WI38 (cell line): ENCODE measurements around the gene ITPR1.

ENCODE experiments used
- H3K4me3 ChIP-seq: 2 replicates; pipeline ENCODE4 v1.5.1; 2011; ENCODE audit warnings: low read depth, mild to moderate bottlenecking, control low read depth, low read length
- TF ChIP-seq, protein P1 (sequence below): IDR thresholded peaks from 2 replicates; pipeline ENCODE4 v1.5.1; 2012; ENCODE audit warnings: low read depth, mild to moderate bottlenecking, control low read depth, low read length

Gene ITPR1

DNA sequence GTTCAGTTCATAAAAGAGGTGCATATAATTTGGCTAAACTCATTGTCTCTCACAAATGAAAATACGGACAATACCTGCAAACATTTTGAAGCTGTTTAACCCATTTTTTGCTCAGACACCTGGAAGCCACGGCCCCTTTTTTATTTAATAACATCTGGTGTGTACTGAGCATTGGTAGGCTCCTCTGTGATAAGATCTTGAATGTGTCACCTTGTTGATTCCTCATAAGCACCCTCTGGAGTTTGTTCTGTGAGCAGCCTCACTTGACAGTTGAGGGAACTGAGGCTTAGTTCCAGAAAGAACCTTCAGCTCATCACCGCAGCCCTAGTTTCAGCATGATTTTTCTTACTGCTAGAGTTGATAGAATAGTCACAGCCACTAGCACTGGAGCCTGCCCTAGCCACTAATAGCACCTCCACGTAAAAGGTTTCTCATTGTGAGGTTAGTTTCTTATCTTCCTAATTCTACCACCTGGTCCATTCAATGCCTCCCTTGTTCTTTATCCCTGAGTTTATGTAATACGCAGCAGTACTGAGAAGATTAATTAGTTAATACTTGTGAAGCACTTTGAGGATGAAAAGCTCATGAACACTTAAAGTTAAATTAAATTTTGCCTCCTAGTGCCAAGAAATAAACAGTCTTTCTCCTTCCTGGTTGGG, 71.9 kb downstream of the ITPR1 start:
- no peak overlapping the region for H3K4me3 ChIP-seq

DNA sequence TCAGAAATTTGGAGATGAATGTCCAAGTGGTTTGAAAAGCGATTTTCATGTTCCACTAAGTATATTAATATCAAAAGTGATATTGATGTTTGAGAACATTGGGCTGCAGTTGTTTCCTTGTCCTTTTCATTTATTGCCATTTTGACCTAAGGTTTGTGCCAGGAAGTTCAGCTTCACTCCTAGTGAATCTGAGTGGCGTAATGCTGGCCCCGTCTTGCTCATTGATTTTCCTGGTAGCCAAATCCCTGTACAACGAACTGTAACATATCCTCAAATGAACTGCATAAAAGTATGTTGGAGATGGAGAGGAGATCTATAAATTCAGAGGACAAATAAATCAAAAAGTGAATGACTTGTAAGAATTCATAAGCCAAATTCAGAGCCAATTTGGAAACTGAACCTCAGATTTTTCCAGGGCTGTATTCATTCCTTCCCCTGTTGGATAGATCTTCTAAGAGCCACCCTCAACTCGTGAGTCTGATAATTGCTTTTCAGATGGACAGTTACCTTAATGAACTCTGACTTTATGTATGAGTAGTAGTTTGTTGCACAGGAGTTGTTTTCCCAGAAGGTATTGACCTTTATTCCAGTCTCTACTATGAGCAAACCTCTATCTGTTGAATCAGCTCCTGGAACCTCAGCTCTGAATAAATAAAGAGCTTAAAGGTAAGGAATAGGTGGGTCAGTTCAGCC, 72.8 kb downstream of the ITPR1 start:
- TF ChIP-seq, protein P1, sequence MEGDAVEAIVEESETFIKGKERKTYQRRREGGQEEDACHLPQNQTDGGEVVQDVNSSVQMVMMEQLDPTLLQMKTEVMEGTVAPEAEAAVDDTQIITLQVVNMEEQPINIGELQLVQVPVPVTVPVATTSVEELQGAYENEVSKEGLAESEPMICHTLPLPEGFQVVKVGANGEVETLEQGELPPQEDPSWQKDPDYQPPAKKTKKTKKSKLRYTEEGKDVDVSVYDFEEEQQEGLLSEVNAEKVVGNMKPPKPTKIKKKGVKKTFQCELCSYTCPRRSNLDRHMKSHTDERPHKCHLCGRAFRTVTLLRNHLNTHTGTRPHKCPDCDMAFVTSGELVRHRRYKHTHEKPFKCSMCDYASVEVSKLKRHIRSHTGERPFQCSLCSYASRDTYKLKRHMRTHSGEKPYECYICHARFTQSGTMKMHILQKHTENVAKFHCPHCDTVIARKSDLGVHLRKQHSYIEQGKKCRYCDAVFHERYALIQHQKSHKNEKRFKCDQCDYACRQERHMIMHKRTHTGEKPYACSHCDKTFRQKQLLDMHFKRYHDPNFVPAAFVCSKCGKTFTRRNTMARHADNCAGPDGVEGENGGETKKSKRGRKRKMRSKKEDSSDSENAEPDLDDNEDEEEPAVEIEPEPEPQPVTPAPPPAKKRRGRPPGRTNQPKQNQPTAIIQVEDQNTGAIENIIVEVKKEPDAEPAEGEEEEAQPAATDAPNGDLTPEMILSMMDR, result no peak
- no peak overlapping the region for H3K4me3 ChIP-seq

More for the DNA sequence above, 71.9 kb downstream of the ITPR1 start:
- TF ChIP-seq, protein P1, result no peak

DNA sequence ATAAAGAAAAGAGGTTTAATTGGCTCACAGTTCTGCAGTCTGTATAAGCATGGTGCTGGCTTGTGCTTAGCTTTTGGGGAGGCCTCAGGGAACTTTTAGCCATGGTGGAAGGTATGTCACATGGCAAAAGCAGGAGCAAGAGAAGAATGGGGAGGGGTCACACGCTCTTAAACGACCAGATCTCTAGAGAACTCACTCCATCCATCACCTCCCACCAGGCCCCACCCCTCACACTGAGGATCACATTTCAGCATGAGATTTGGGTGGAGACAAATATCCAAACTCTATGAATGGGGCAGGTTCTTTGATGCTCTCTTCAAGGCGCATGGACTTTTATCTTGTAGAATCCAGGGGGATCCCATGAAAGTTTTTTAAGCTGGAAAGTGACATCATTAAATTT, 75.7 kb downstream of the ITPR1 start:
- H3K4me3 ChIP-seq, result no peak overlapping the region
- TF ChIP-seq, protein P1, result no peak

DNA sequence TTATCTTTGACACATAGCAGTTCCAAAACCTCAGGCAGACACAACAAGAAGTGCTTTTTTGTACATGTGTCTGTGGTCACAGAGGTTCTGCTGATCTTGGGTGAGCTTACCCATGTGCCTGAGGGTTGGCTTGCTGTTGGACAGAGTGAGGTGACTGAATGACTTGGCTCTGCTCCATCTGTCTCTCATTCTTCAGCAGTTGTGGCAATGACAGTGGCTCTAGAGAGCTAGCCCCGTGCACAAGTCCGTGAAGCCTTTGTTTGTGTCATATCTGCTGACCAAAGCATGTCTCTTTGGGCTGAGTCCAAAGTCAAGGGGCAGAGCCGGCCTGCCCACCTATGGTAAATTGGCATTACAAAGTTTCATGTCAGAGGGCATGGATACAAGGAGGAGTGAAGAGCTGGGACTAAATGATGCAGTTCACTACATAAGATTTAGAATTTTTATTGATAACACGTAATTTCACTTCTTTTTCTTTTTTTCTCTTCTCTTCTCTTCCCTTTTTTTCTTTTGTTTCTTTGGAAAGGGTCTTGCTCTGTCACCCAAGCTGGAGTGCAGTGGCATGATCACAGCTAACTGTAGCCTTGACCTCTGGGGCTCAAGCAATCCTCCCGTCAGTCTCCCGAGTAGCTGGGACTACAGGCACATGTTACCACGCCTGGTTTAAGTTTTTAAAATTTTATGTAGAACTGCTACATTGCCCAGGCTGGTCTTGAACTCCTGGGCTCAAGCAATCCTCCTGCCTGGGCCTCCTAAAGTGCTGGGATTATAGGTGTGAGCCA, 77.9 kb downstream of the ITPR1 start:
- H3K4me3 ChIP-seq, result no peak overlapping the region
- TF ChIP-seq, protein P1, result no peak

DNA sequence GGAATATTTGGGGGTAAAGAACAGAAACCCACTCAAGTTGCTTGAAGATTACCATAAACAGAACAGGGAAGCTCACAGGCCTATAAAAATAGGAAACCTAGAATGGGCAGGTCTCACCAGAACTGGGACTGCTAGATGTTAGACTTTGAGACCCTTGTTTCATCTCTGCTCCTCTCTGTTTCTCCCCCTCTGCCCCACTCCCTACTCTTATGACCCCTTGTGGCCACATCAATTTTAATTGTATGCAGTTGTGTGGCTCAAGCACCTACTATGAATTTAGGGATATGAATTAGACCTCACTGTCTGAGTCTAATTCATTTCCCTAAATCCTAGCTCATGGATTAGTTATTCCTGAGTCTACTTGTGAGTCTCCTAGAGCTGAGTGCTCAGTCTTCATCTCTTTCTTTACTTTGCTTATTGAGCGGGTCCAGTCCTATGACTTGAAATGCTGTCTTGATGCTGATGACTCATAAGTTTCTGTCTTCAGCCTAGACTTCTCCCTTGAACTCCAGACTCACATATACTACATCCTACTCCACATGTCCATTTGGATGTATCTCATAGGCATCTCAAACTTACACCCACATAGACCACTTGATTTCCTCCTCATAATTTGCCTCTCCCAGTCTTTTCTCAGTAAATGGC, 78.7 kb downstream of the ITPR1 start:
- TF ChIP-seq, protein P1, result no peak

DNA sequence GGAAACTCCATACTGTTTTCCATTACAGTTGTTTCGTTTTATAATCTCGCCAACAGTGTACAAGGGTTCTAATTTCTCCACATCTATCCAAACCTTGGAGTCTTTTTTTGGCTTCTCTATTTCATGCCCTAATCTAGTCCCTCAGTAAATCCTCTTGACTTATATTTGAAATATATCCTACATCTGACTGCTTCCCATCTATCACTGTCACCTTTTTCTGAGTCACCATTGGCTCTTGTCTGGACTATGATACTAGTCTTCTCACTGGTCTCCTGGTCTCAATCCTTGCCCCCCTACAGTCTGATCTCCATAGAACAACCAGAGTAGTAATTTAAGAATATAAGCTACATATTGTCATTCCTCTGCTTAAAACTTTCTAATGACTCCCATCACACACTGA, 80.0 kb downstream of the ITPR1 start:
- H3K4me3 ChIP-seq, result no peak overlapping the region
- TF ChIP-seq, protein P1, result no peak

More for the DNA sequence above, 78.7 kb downstream of the ITPR1 start:
- no peak overlapping the region for H3K4me3 ChIP-seq
